ENCODE data around the gene CADM2.

CADM2 gene

DNA sequence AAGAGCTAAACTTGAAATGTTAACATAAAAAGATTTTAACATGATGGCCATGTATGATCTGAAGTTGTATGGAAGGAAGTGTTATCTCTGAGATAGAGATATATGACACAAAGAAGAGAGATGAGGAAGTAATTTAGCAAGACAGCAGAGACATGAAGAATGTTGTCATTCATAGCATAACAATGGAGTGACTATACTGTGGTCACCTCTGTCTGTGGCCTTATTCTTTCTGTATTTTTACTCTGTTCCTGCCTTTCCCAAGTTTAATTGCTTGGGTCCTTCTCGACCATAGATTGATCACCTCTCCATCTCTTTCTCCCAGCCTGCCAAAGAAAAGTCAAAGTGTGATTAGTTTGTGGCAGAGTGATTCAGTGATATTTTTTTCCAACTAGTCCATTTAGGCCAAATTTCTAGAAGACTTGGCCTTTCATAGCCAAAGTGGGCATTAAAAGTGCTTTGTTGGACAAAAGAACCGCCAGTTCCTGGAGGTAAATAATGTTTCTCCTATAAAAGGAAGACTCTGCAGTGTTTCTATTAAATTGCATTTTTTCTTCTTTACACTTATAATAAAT lies 711.9 kb downstream of the CADM2 start:
- H3F3A ChIP-seq (ENCODE audit: control insufficient read depth, insufficient read depth) = no peaks in the 10 kb centered on the region
- H3K27me3 ChIP-seq (ENCODE audit: control insufficient read depth, low read length) = no peaks in the 10 kb centered on the region
- no peaks in the 10 kb centered on the region for H3K9me3 ChIP-seq (ENCODE audit: control insufficient read depth, insufficient read depth, low read length)
- no peaks in the 10 kb centered on the region for H3K4me1 ChIP-seq (ENCODE audit: control insufficient read depth, low read length)
- H3K27ac ChIP-seq (ENCODE audit: low read depth, low read length) = no peak overlapping the region
- no peaks in the 10 kb centered on the region for H3K79me2 ChIP-seq (ENCODE audit: control insufficient read depth, low read length)
- H3K9me2 ChIP-seq (replicated peaks; ENCODE audit: control insufficient read depth, low read length) = no peaks in the 10 kb centered on the region
- no peak overlapping the region for H3K4me2 ChIP-seq (ENCODE audit: low read length)
- no peaks in the 10 kb centered on the region for H3K36me3 ChIP-seq (ENCODE audit: control insufficient read depth, low read length)
- H4K20me1 ChIP-seq (ENCODE audit: control insufficient read depth, insufficient read depth, low read depth, low read length) = no peaks in the 10 kb centered on the region
- no peak for TF ChIP-seq EZH2phosphoT487 (IDR thresholded peaks at IDR 0.05; ENCODE audit: borderline replicate concordance, low read length)
- TF ChIP-seq, protein P1, sequence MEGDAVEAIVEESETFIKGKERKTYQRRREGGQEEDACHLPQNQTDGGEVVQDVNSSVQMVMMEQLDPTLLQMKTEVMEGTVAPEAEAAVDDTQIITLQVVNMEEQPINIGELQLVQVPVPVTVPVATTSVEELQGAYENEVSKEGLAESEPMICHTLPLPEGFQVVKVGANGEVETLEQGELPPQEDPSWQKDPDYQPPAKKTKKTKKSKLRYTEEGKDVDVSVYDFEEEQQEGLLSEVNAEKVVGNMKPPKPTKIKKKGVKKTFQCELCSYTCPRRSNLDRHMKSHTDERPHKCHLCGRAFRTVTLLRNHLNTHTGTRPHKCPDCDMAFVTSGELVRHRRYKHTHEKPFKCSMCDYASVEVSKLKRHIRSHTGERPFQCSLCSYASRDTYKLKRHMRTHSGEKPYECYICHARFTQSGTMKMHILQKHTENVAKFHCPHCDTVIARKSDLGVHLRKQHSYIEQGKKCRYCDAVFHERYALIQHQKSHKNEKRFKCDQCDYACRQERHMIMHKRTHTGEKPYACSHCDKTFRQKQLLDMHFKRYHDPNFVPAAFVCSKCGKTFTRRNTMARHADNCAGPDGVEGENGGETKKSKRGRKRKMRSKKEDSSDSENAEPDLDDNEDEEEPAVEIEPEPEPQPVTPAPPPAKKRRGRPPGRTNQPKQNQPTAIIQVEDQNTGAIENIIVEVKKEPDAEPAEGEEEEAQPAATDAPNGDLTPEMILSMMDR (IDR thresholded peaks at IDR 0.05; ENCODE audit: low read depth, low read length, poor library complexity, severe bottlenecking) = no peak
- H3K4me3 ChIP-seq (ENCODE audit: low read length) = no peak overlapping the region

DNA sequence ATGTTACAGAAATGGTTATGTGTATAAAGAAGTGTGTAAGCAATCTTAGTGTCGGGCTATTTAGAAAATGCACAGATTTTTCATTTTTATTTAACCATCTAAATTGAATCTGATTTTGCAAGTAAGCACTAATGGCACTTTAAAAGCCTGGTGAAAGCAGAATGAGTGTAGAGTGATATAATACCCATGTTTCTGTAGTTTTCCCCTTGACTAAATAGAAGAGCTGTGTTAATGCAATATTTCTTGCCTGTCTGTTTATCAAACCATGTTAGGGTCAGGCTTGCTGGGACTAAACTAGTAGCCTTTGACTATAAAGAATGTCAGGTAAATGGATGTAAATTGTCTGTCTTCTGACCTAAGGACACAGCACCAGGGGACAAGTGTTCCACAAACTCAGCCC lies 714.0 kb downstream of the CADM2 start:
- TF ChIP-seq, protein P1 (IDR thresholded peaks at IDR 0.05; ENCODE audit: low read depth, low read length, poor library complexity, severe bottlenecking) = no peak
- no peak for TF ChIP-seq EZH2phosphoT487 (IDR thresholded peaks at IDR 0.05; ENCODE audit: borderline replicate concordance, low read length)
- Histone ChIP-seq H3K4me3 (ENCODE audit: low read length) (no peak overlapping the region), H3K4me2 (ENCODE audit: low read length) (no peak overlapping the region), H3K9me2 (replicated peaks; ENCODE audit: control insufficient read depth, low read length) (no peaks in the 10 kb centered on the region), H3F3A (ENCODE audit: control insufficient read depth, insufficient read depth) (no peaks in the 10 kb centered on the region), H3K79me2 (ENCODE audit: control insufficient read depth, low read length) (no peaks in the 10 kb centered on the region), H3K27ac (ENCODE audit: low read depth, low read length) (no peak overlapping the region), H3K27me3 (ENCODE audit: control insufficient read depth, low read length) (no peaks in the 10 kb centered on the region), H3K9me3 (ENCODE audit: control insufficient read depth, insufficient read depth, low read length) (no peaks in the 10 kb centered on the region), H3K4me1 (ENCODE audit: control insufficient read depth, low read length) (no peaks in the 10 kb centered on the region), H3K36me3 (ENCODE audit: control insufficient read depth, low read length) (no peaks in the 10 kb centered on the region), H4K20me1 (ENCODE audit: control insufficient read depth, insufficient read depth, low read depth, low read length) (no peaks in the 10 kb centered on the region)

DNA sequence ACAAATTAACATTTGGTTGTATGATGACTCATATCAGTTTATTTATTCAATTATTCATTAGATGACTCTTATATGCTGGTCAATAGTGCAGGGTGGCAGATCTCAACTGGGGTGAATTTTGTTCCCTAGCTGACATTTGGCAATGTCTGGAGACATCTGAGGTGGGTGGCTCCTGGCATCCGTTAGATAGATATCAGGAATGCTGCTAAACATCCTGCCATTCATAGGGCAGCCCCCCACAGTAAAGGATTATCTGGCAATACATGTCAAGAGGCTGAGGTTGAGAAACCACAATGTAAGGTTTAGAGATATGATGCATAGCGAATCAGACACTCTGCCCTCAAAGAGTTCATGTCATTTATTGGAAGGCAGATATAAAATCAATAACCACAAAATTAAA lies 719.9 kb downstream of the CADM2 start:
- Histone ChIP-seq H4K20me1 (ENCODE audit: control insufficient read depth, insufficient read depth, low read depth, low read length) (no peaks in the 10 kb centered on the region), H3F3A (ENCODE audit: control insufficient read depth, insufficient read depth) (no peaks in the 10 kb centered on the region), H3K4me1 (ENCODE audit: control insufficient read depth, low read length) (no peaks in the 10 kb centered on the region), H3K9me3 (ENCODE audit: control insufficient read depth, insufficient read depth, low read length) (no peaks in the 10 kb centered on the region), H3K79me2 (ENCODE audit: control insufficient read depth, low read length) (no peaks in the 10 kb centered on the region), H3K27ac (ENCODE audit: low read depth, low read length) (no peak overlapping the region), H3K4me2 (ENCODE audit: low read length) (no peak overlapping the region), H3K4me3 (ENCODE audit: low read length) (no peak overlapping the region), H3K36me3 (ENCODE audit: control insufficient read depth, low read length) (no peaks in the 10 kb centered on the region), H3K9me2 (replicated peaks; ENCODE audit: control insufficient read depth, low read length) (no peaks in the 10 kb centered on the region), H3K27me3 (ENCODE audit: control insufficient read depth, low read length) (no peaks in the 10 kb centered on the region)
- no peak for TF ChIP-seq EZH2phosphoT487 (IDR thresholded peaks at IDR 0.05; ENCODE audit: borderline replicate concordance, low read length)
- TF ChIP-seq, protein P1 (IDR thresholded peaks at IDR 0.05; ENCODE audit: low read depth, low read length, poor library complexity, severe bottlenecking) = no peak

Data from DOHH2 (cell line).